Tibial nerve (tissue), 4 donors: ENCODE data around the gene MTHFD1L. TPM values are rescaled to one million over a fixed set of nuclear protein-coding genes. Genes with fewer than 3 reads are reported as not detected.
A peak's percentile ranks its signal among the peaks of the same experiment; 100 is the strongest.

ENCODE experiments used
- DNase-seq, 2 donors: peaks; one replicate each; pipeline ENCODE4 v3.0.0-alpha.2; 2019; ENCODE audit warnings: low spot score in 2 of 2
- H3K27ac ChIP-seq, 4 donors: fragments of 200-600 bp; sonication (generic) in 3 of 4; one replicate each; pipeline ENCODE4 v1.5.1; 2017 to 2019; ENCODE audit warnings: mild to moderate bottlenecking in 1 of 4
- H3K27me3 ChIP-seq, 2 donors: fragments of 200-600 bp; sonication (generic) in 1 of 2; one replicate each; pipeline versions ENCODE4 v1.5.1 to v1.6.0; 2017 to 2019
- H3K36me3 ChIP-seq, 3 donors: fragments of 200-600 bp; sonication (generic); one replicate each; pipeline ENCODE4 v1.5.1; 2018 to 2019
- H3K4me1 ChIP-seq, 4 donors: fragments of 200-600 bp; sonication (generic) in 3 of 4; one replicate each; pipeline ENCODE4 v1.5.1; 2017 to 2019
- H3K4me3 ChIP-seq, 4 donors: fragments of 200-600 bp; sonication (generic) in 3 of 4; one replicate each; pipeline ENCODE4 v1.5.1; 2017 to 2019; ENCODE audit warnings: mild to moderate bottlenecking in 1 of 4, moderate library complexity in 1 of 4
- H3K9me3 ChIP-seq, 4 donors: fragments of 200-600 bp; sonication (generic) in 3 of 4; one replicate each; pipeline ENCODE4 v1.5.1; 2017 to 2019
- EP300 ChIP-seq, 2 donors: sonication (generic); formaldehyde crosslinking; IDR thresholded peaks; one replicate each; pipeline ENCODE4 v1.6.1; 2017; ENCODE audit warnings: antibody characterized with exemption in 2 of 2, mild to moderate bottlenecking in 1 of 2
- POLR2A ChIP-seq, 2 donors: fragments of 450-650 bp; IDR thresholded peaks; one replicate each; pipeline ENCODE4 v1.6.1; 2017; ENCODE audit warnings: antibody characterized with exemption in 2 of 2, mild to moderate bottlenecking in 2 of 2, moderate library complexity in 2 of 2
- WGBS, 2 donors: methylation state at CpG; one replicate each; pipeline ENCODE4 v1.1.5; 2018; 5-methylcytosine and 5-hydroxymethylcytosine counted together
- total RNA-seq, 4 donors: library from RNA; depleted of rRNA; stranded (reverse); fragments of >200 nt; gene quantifications; one replicate each; pipeline ENCODE4 v1.1.0, GENCODE V29; 2016
- TF ChIP-seq, protein P1 (sequence below), 5 experiments: fragments of 200-600 bp in 3 of 5; fragments of 450-650 bp in 2 of 5; sonication (generic) in 3 of 5; IDR thresholded peaks; one replicate each; pipeline ENCODE4 v1.5.1; 2016 to 2019; ENCODE audit warnings: antibody characterized with exemption in 5 of 5, mild to moderate bottlenecking in 3 of 5, moderate library complexity in 2 of 5

The MTHFD1L gene
- total RNA-seq, 4 donors from 2014 or later: 8.4 to 35.1 (median 13.1) TPM

DNA sequence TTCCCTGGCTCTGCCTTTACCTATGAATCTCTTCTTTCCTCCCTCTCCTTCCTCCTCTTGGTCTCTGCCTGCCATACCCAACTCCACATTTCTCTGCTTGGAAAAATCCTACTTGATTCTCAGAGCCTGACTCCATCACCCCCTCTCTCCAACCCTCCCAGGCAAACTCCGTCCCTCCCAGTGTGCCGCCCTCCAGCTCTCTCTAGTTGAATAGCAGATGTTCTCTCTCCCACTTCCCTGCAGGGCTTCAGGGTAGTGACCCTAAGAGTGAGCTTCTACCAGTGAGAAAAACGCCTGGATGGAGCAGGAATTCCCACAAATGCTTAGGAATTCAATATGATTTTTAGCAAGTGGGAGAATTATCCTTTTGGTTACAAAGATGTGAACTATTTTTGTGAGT is 141.6 kb downstream of the MTHFD1L start:
- 85 to 86% methylated on average over 3 of the region's 3 CpGs for WGBS, 2 donors
- no peak for DNase-seq
- no peaks in the 10 kb centered on the region for H3K9me3 ChIP-seq
- H3K4me1 ChIP-seq: peaks cover 0 to 21% (median 3%) of the 10 kb centered on the region in 4 donors
- no peak overlapping the region for H3K27ac ChIP-seq
- H3K4me3 ChIP-seq: no peak overlapping the region
- H3K27me3 ChIP-seq: no peaks in the 10 kb centered on the region
- H3K36me3 ChIP-seq: no peaks in the 10 kb centered on the region
- TF ChIP-seq, protein P1, sequence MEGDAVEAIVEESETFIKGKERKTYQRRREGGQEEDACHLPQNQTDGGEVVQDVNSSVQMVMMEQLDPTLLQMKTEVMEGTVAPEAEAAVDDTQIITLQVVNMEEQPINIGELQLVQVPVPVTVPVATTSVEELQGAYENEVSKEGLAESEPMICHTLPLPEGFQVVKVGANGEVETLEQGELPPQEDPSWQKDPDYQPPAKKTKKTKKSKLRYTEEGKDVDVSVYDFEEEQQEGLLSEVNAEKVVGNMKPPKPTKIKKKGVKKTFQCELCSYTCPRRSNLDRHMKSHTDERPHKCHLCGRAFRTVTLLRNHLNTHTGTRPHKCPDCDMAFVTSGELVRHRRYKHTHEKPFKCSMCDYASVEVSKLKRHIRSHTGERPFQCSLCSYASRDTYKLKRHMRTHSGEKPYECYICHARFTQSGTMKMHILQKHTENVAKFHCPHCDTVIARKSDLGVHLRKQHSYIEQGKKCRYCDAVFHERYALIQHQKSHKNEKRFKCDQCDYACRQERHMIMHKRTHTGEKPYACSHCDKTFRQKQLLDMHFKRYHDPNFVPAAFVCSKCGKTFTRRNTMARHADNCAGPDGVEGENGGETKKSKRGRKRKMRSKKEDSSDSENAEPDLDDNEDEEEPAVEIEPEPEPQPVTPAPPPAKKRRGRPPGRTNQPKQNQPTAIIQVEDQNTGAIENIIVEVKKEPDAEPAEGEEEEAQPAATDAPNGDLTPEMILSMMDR (IDR thresholded peaks at IDR 0.05): no peak
- no peak for TF ChIP-seq POLR2A (IDR thresholded peaks at IDR 0.05)
- TF ChIP-seq EP300 (IDR thresholded peaks at IDR 0.05): no peak

DNA sequence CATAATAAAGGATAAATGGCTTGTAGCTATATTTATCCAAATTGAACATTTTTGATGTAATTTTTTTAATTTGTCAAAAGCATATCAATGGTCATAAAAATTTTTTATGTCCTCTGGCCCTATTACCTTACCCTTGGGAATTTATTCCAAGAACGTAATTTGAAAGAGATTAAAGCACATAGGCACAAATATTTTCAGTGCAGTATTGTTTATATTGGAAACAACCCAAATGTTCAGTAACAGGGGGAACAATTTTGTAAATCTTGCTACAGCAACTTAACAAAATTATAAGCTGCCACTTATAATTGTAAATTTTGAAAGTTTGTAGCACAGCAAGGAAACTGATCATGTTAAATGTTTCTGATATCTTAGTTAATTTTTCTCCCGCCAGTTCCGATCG is 142.4 kb downstream of the MTHFD1L start:
- H3K36me3 ChIP-seq: no peaks in the 10 kb centered on the region
- no peaks in the 10 kb centered on the region for H3K9me3 ChIP-seq
- DNase-seq: no peak
- no peak overlapping the region for H3K4me3 ChIP-seq
- H3K27ac ChIP-seq: no peak overlapping the region
- WGBS, 2 donors: 75 to 83% methylated on average over 4 of the region's 4 CpGs
- peaks cover 0 to 18% (median 3%) of the 10 kb centered on the region in 4 donors for H3K4me1 ChIP-seq
- no peak for TF ChIP-seq POLR2A (IDR thresholded peaks at IDR 0.05)
- TF ChIP-seq, protein P1 (IDR thresholded peaks at IDR 0.05): no peak
- TF ChIP-seq EP300 (IDR thresholded peaks at IDR 0.05): no peak
- no peaks in the 10 kb centered on the region for H3K27me3 ChIP-seq

DNA sequence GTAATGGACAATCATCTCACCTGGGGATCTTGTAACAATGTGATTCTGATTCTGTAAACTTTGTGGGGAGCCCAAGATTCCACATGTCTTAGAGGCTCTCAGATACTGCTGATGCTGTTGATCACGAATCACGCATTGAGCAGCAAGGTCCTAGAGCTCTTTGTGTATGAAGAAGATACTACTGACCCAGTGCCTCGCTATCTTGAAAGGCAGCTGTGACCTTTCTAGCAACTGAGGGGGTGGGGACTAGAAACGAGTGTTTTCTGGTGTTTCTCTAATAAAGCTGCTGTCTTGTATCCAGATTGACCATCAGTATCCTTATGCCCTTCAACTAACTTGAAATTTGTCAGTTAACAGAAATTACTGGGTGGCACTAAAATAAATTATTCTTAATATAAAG is 142.9 kb downstream of the MTHFD1L start:
- H3K4me1 ChIP-seq: peaks cover 0 to 18% (median 3%) of the 10 kb centered on the region in 4 donors
- 71 to 74% methylated on average over 4 of the region's 4 CpGs for WGBS, 2 donors
- no peaks in the 10 kb centered on the region for H3K9me3 ChIP-seq

DNA sequence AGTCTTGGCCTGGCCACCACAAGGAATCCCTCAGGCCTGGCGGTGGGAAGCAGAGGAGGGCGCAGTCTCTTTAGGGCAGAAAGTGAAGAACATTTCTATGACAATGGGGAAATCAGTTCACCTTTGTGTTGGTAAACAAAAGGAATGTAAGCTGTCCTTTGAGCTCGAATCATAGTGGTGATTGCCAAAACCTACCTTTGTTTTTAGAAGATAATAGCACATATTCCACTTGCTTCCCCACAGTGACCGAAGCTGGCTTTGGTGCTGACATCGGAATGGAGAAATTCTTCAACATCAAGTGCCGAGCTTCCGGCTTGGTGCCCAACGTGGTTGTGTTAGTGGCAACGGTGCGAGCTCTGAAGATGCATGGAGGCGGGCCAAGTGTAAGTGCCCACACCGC is 144.1 kb downstream of the MTHFD1L start:
- H3K9me3 ChIP-seq: no peaks in the 10 kb centered on the region
- TF ChIP-seq POLR2A (IDR thresholded peaks at IDR 0.05): no peak
- TF ChIP-seq, protein P1 (IDR thresholded peaks at IDR 0.05): no peak
- no peak for TF ChIP-seq EP300 (IDR thresholded peaks at IDR 0.05)
- no peaks in the 10 kb centered on the region for H3K36me3 ChIP-seq
- H3K4me3 ChIP-seq: no peak overlapping the region
- no peaks in the 10 kb centered on the region for H3K27me3 ChIP-seq
- peak overlapping the region in 1 of 4 donors; percentile 39 for H3K27ac ChIP-seq
- DNase-seq: no peak
- H3K4me1 ChIP-seq: peaks cover 0 to 21% (median 3%) of the 10 kb centered on the region in 4 donors
- WGBS, 2 donors: 77 to 82% methylated on average over 12 of the region's 12 CpGs

More for the DNA sequence above, 142.9 kb downstream of the MTHFD1L start:
- Histone ChIP-seq H3K27ac (no peak overlapping the region), H3K4me3 (no peak overlapping the region), H3K27me3 (no peaks in the 10 kb centered on the region), H3K36me3 (no peaks in the 10 kb centered on the region)
- no peak for TF ChIP-seq POLR2A (IDR thresholded peaks at IDR 0.05)
- TF ChIP-seq, protein P1 (IDR thresholded peaks at IDR 0.05): no peak
- no peak for TF ChIP-seq EP300 (IDR thresholded peaks at IDR 0.05)
- no peak for DNase-seq

DNA sequence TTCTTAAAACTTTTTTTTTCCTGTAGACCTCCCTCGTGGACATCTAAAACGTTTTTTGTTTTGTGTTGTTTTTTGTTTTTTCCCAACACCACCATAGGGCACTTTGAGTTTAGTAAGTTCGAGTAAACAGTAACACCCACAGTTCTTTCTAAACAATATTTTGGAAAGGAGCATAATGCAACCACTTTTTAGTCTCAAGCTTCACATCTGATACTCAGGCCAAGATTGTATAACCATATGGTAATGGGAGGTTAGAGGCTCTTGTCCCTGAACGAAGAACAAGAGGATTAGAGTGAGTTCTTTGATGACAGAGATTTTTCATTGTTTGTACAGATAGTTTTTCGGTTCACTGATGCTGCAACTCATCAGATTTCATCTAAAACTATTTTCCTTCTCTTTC is 144.6 kb downstream of the MTHFD1L start:
- Histone ChIP-seq H3K27me3 (no peaks in the 10 kb centered on the region), H3K9me3 (no peaks in the 10 kb centered on the region), H3K27ac (peak overlapping the region in 1 of 4 donors; percentile 39), H3K4me1 (peaks cover 0 to 19% (median 2%) of the 10 kb centered on the region in 4 donors), H3K4me3 (no peak overlapping the region), H3K36me3 (no peaks in the 10 kb centered on the region)
- 28 to 34% methylated on average over 5 of the region's 5 CpGs for WGBS, 2 donors
- no peak for DNase-seq
- TF ChIP-seq, protein P1 (IDR thresholded peaks at IDR 0.05): no peak
- TF ChIP-seq POLR2A (IDR thresholded peaks at IDR 0.05) (no peak), EP300 (IDR thresholded peaks at IDR 0.05) (no peak)
